Hepatocyte (in vitro differentiated cells): ENCODE data around the gene GBP7.

Experiments
- EZH2 ChIP-seq: fragments of 200-600 bp; sonication (generic); IDR thresholded peaks from 2 replicates; pipeline ENCODE4 v1.6.1; 2016; ENCODE audit warnings: antibody characterized with exemption, mild to moderate bottlenecking, borderline replicate concordance
- EZH2phosphoT487 ChIP-seq: fragments of 200-600 bp; sonication (generic); IDR thresholded peaks from one replicate; pipeline ENCODE4 v1.6.1; 2018; ENCODE audit warnings: antibody characterized with exemption, mild to moderate bottlenecking, low read depth, moderate library complexity; ENCODE audit not compliant: unreplicated experiment, severe bottlenecking
- TF ChIP-seq, protein P1 (sequence below): fragments of 200-600 bp; sonication (generic); IDR thresholded peaks from 2 replicates; pipeline ENCODE4 v1.5.1; 2016; ENCODE audit warnings: antibody characterized with exemption, mild to moderate bottlenecking; ENCODE audit not compliant: poor library complexity

DNA sequence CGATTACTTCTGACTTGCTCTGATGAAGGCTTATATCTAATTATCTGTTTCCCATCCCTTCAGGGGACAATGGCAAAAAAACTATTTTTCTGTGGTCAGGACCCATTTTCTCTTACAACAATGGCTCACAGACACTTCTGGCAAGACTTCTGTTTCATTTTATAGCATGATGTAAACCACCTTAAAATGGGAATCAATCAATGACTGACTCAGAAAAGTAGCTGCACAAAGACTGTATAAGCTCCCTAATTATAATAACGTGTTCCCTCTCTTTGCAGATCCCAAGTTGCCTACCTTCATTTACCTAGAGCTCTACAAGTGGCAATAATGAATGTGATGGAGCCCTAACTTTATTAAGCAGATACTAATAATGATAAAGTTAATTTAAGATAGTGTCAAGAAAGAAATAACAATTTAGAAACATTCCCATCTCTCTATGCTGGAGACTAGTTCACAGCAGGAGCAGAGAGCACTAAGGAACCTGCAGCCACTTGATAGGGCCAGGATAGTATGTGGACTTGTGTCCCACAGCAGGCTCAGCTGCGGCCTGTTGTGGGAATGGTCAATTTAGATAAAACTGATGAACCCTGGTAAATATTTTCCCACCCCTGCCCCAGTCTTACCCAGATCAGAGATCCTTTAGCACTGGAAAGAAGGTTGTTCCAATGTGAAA is 50.4 kb downstream of the GBP7 start:
- TF ChIP-seq, protein P1, sequence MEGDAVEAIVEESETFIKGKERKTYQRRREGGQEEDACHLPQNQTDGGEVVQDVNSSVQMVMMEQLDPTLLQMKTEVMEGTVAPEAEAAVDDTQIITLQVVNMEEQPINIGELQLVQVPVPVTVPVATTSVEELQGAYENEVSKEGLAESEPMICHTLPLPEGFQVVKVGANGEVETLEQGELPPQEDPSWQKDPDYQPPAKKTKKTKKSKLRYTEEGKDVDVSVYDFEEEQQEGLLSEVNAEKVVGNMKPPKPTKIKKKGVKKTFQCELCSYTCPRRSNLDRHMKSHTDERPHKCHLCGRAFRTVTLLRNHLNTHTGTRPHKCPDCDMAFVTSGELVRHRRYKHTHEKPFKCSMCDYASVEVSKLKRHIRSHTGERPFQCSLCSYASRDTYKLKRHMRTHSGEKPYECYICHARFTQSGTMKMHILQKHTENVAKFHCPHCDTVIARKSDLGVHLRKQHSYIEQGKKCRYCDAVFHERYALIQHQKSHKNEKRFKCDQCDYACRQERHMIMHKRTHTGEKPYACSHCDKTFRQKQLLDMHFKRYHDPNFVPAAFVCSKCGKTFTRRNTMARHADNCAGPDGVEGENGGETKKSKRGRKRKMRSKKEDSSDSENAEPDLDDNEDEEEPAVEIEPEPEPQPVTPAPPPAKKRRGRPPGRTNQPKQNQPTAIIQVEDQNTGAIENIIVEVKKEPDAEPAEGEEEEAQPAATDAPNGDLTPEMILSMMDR: no peak
- TF ChIP-seq EZH2 (no peak), EZH2phosphoT487 (no peak)
